GM18505 (cell line): ENCODE results near the gene CTCFL.

Source experiments
- ATAC-seq: cut with Tn5 transposase; IDR thresholded peaks from one replicate; pipeline ENCODE4 v1.9.1; 2021; ENCODE audit not compliant: unreplicated experiment
- POLR2A ChIP-seq: IDR thresholded peaks from 4 replicates; pipeline ENCODE4 v1.6.1; 2011; ENCODE audit warnings: borderline replicate concordance; ENCODE audit not compliant: insufficient read depth, insufficient read length; ENCODE audit errors: extremely low read depth

The CTCFL gene

DNA sequence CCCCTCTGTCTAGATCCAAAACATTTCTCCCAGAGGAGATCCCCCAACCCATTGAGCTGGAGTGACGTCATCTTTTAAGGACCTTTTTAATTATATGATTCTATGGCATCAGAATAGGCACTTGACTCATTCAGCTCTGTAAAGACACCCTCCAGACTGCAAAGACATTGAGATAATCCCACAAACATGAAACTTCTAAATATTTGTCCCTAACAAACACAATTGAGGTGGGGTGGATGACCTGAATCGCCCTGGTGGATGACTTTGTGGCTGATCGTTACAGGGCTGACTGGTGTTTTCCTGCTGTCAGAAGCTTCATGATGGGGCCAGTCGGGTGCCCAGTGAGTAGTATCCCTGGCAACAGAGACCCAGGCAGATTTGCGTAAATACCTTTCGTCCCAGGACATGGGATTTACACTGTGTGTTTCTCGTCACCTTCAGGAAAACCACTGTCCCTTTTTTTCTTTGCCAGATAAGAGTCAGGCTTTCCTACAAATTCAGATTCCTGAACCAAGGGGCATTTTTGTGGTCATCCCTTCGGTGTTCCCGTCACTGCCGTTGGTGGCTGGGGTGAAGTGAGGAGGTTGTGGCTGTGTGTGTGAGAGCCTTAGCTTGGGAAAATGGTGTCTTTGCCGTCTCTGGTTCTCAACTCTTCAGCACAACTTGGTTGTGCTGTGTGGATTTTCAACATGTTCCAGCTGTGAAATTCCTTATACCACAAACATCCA lies 30.7 kb upstream of the CTCFL start:
- no peak for TF ChIP-seq POLR2A

GRCh38 chr20:57553376-57554018 lies 28.6 kb upstream of the CTCFL start:
- no peak for ATAC-seq
- no peak for TF ChIP-seq POLR2A

More for the DNA sequence above, 30.7 kb upstream of the CTCFL start:
- no peak for ATAC-seq

DNA sequence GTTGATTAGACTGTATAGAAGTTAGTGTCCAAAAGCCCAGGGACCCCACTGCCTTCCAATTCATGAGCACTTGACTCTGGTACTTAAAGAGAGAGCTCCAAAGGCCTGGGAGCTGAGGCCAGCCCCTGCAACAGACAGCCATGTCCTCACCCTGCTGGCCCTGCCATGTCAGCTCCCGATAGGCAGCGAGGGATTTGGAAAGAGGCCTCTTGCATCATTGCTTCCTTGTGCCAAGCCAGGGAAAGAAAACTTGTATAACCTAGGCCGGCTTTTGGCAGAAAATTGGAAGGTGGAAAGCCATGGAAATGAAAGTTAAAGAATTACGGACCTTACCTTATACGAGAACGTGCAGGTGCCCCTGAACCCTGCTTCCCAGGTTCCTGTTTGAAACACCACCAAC lies 27.5 kb upstream of the CTCFL start:
- no peak for TF ChIP-seq POLR2A
- no peak for ATAC-seq

GRCh38 chr20:57548177-57549058 lies 23.5 kb upstream of the CTCFL start:
- no peak for ATAC-seq

DNA sequence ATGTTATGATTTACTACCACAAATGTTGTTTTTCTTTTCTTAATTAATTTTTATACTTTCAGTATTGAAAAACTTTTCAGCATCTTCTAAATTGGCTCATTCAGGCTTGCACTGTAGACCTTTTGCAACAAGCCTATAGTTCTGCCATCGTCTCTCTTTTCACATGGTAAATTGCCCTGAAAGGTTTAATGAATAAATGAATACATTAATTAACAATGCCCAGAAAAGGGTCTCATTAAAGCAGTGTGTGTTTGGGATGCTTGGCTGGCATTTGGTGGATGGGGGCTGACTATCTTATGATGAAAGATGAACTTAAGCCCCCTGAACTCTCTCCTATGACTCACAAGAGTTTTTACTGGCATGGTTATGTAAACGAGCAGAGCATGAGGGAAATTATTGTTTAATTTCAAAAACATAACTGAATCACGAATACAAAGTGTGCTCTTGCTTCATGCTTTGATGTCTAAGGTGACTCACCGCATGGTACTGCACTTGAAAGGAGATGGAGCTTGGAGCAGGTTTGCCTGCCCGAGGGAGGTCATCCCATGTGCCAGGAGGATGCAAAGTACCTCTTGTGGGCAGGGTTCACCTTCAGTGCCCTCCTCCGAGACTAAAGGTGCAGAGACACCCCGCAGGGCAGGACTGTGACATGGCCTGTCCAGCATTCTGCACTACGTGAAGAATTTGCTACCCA lies 22.2 kb upstream of the CTCFL start:
- no peak for TF ChIP-seq POLR2A
- ATAC-seq = no peak

More at GRCh38 chr20:57548177-57549058, 23.5 kb upstream of the CTCFL start:
- TF ChIP-seq POLR2A = no peak

DNA sequence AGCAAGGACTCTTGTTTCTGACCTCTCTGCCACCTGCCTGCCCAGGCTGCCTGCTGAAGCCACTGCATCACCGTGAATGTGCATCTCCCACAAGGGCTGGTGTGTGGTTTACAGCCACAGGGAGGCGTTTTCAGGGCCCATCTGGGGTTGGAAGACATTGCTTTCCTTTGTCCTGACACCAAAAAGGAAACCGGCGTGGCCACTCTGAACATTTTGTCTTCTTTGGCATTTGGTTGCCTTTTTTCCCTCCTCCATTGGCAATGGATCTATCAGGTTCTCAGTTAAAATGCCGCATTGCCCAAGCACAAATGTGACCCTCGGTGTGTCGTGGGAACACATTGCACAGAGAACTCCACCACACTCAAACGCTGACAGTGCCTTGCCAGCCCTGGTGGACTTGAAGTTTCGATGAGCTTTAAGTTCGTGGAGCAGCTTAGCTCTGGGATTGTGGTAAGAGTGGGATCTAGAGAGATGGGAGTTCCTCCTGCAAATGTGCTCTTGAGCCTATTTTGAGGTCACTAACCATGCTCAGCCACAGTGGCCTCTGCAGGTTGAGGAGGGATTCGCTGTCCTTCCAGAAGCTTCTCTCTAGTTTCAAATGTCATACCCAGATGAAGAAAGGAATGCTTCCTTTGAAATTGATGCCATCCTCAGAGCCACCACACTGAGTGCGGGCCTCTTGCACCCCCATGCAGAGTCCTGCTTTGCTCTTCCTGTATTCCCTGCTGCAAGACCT lies 21.2 kb upstream of the CTCFL start:
- no peak for ATAC-seq
- TF ChIP-seq POLR2A = no peak

DNA sequence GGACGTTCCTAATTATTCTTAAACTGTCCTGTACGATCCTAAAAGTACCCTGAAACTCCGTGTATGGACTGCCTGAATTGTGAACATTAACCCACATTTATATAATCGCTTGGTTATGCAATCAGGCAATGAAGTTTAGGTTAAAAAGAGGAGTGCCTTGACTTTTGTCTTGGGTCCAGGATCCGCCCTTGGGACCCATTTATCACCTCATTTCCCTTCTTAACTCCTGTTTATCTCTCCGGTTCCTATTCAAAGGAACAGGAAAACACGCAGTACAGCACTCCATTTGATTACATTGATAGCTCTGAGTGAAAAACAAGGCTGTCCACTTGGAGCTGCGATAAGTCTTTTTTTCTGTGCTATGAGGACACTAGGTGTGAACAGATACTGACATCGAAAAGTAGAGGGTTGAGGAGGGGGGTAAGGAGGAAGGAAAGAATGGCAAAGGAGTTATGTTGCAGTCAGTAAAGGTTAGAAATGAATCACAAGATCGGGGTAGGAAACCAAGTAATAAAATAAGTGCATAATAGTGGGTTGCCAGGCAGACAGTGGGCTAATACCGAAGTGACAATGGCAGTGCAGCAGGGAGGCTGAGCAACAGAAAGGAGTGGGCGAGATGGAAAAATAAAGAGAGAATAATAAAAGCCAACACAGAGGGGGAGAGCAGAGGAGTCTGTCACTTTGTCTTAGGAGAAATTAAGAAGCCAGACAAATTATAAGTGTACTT lies 20.1 kb upstream of the CTCFL start:
- TF ChIP-seq POLR2A = no peak
- ATAC-seq = no peak

DNA sequence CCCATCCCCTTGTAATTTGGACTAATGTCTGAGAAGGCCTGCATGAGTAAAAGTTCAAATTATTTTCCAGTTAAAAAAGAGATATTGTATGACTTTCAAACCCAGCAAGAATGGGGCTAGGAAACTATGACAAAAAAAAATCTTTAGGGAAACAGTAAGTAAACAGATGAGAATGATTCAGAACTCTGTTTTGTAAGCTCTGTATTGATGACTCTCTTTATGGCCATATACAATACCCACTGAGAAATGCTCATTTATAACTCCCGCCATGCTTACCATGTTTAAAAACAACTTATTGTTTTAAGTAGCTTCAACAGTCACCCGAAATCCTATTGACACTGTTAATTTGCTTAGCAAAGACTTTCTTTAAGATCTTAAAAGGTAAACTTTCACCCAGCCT lies 18.8 kb upstream of the CTCFL start:
- no peak for TF ChIP-seq POLR2A
- ATAC-seq = no peak

- no peak for ATAC-seq
- no peak for TF ChIP-seq POLR2A
Observed at GRCh38 chr20:57540890-57541580, 16.1 kb upstream of the CTCFL start.

- ATAC-seq = no peak
- TF ChIP-seq POLR2A = no peak
Observed at GRCh38 chr20:57539889-57540288, 14.9 kb upstream of the CTCFL start.

DNA sequence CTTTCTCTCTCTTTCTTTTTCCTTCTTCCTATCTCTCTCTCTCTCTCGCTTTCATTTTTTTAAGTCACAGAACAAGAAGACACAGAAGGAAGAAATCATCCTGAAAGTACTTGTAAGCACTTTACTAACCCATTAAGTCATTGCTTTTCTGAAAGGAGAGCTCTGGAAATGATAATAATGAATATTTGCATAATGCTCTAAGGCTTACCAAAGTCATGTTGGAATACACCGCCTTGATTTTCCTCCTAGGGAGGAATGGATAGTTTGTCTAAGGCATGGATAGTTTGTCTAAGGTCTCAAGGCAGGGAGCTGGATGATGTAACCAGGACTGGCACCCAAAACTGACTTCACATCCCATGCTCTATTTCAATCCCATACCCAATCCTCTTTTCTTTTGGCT lies 12.9 kb upstream of the CTCFL start:
- no peak for TF ChIP-seq POLR2A
- ATAC-seq = no peak
